ENCODE data around the gene RASSF5.

RASSF5 gene

DNA sequence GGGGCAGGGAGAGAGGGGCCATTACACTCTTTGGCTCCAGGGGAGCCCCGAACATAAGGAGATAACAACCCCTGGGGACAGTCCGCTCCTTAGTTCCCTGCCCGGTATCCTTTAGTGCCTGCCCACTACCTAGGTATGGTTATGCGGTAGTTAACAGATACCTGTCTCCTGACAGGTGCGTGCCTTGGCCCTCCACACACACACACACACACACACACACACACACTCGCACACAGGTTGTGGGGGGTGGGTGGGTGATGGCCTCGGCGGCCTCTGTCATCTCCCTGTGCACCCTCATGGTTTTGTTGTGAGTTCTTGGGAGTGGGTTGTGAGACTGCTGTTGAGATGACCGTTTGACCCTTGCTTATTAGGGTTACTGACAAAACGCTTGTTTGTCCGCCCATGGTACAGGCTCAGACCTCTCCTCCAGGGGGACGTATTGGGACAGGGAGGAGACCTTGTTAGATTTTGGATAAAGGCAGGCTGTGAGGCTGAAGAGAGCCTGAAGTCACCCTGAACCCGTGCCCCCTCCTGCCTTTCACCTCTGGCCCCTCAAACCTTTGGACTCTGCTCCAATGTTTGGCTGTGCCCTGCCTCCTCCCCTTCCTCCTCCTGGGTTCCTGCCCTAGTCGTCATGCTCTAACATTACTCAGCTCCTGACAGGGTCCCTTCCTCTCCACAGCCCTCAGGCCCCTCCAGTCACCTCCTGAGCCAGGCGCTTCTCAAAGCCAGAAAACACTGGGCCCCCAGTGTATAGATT is 979 bp downstream of the RASSF5 start:
- no peaks in the 10 kb centered on the region for H3K9me3 ChIP-seq (ENCODE audit: control insufficient read depth in 2 of 2, low read length in 2 of 2)
- H3K27me3 ChIP-seq (ENCODE audit: control insufficient read depth in 1 of 2, insufficient read depth in 2 of 2, low read length in 2 of 2) = peaks cover 29 to 45% of the 10 kb centered on the region in 2 donors
- H3K27ac ChIP-seq (ENCODE audit: low read length) = no peak overlapping the region
- H3K4me3 ChIP-seq (ENCODE audit: low read length in 2 of 2) = peak overlapping the region; percentile 23 to 73
- H3K4me1 ChIP-seq (ENCODE audit: control insufficient read depth, insufficient read depth, low read length) = peaks cover 19% of the 10 kb centered on the region
- no peaks in the 10 kb centered on the region for H3K36me3 ChIP-seq (ENCODE audit: control insufficient read depth in 2 of 2, insufficient read depth in 2 of 2, low read length in 2 of 2)
- H3K9ac ChIP-seq (ENCODE audit: low read length in 2 of 2) = no peak overlapping the region

DNA sequence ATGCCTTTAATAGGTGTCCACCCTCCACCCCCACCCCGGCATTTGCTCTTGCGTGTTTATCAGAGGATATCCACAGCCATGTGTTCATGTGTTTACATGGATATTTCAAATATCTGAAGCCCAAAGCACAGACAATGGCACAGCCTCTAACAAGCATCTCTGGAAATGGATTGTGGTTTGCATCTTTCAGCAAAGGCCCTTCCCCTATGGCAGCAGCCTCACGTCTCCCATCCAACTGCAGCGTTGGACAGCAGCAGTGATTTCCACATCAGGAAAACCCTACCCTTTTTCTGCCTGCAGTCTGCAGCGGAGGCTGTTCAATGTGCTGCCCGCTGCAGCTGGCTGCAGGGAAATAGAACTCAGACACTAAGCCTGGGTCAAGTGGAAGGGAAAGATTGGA is 1.6 kb downstream of the RASSF5 start:
- H3K27me3 ChIP-seq (ENCODE audit: control insufficient read depth in 1 of 2, insufficient read depth in 2 of 2, low read length in 2 of 2) = peaks cover 23 to 45% of the 10 kb centered on the region in 2 donors
- H3K9ac ChIP-seq (ENCODE audit: low read length in 2 of 2) = no peak overlapping the region
- no peaks in the 10 kb centered on the region for H3K9me3 ChIP-seq (ENCODE audit: control insufficient read depth in 2 of 2, low read length in 2 of 2)
- no peak overlapping the region for H3K27ac ChIP-seq (ENCODE audit: low read length)
- H3K4me3 ChIP-seq (ENCODE audit: low read length in 2 of 2) = no peak overlapping the region
- no peaks in the 10 kb centered on the region for H3K36me3 ChIP-seq (ENCODE audit: control insufficient read depth in 2 of 2, insufficient read depth in 2 of 2, low read length in 2 of 2)
- H3K4me1 ChIP-seq (ENCODE audit: control insufficient read depth, insufficient read depth, low read length) = peaks cover 25% of the 10 kb centered on the region

GRCh38 chr1:206509612-206510257 is 2.4 kb downstream of the RASSF5 start:
- no peaks in the 10 kb centered on the region for H3K36me3 ChIP-seq (ENCODE audit: control insufficient read depth in 2 of 2, insufficient read depth in 2 of 2, low read length in 2 of 2)
- H3K9ac ChIP-seq (ENCODE audit: low read length in 2 of 2) = no peak overlapping the region
- peaks cover 23 to 45% of the 10 kb centered on the region in 2 donors for H3K27me3 ChIP-seq (ENCODE audit: control insufficient read depth in 1 of 2, insufficient read depth in 2 of 2, low read length in 2 of 2)
- H3K9me3 ChIP-seq (ENCODE audit: control insufficient read depth in 2 of 2, low read length in 2 of 2) = no peaks in the 10 kb centered on the region
- no peak overlapping the region for H3K27ac ChIP-seq (ENCODE audit: low read length)
- no peak overlapping the region for H3K4me3 ChIP-seq (ENCODE audit: low read length in 2 of 2)
- peaks cover 29% of the 10 kb centered on the region for H3K4me1 ChIP-seq (ENCODE audit: control insufficient read depth, insufficient read depth, low read length)

DNA sequence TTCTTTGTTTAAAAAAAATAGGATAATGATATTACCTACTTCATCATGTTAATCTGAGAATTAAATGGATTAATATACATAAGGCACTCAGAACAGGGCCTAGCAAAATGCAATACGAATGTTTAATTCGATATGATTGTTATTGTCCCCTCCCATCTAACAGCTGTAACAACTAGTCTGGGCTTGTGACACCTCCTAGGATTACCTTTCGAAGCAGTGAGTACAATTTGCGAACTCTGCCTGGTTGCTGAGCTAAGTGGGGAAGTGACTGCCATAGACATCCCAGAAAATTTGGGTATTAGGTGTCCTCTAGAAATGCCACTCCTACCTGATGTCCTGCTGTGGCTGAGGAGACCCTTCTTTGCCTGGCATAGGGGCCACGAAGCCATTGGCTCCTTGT is 3.0 kb downstream of the RASSF5 start:
- Histone ChIP-seq H3K9ac (ENCODE audit: low read length in 2 of 2) (no peak overlapping the region), H3K9me3 (ENCODE audit: control insufficient read depth in 2 of 2, low read length in 2 of 2) (no peaks in the 10 kb centered on the region), H3K36me3 (ENCODE audit: control insufficient read depth in 2 of 2, insufficient read depth in 2 of 2, low read length in 2 of 2) (no peaks in the 10 kb centered on the region), H3K27me3 (ENCODE audit: control insufficient read depth in 1 of 2, insufficient read depth in 2 of 2, low read length in 2 of 2) (peaks cover 18 to 40% of the 10 kb centered on the region in 2 donors), H3K4me1 (ENCODE audit: control insufficient read depth, insufficient read depth, low read length) (peaks cover 29% of the 10 kb centered on the region), H3K4me3 (ENCODE audit: low read length in 2 of 2) (no peak overlapping the region), H3K27ac (ENCODE audit: low read length) (no peak overlapping the region)

- Histone ChIP-seq H3K36me3 (ENCODE audit: control insufficient read depth in 2 of 2, insufficient read depth in 2 of 2, low read length in 2 of 2) (no peaks in the 10 kb centered on the region), H3K4me3 (ENCODE audit: low read length in 2 of 2) (no peak overlapping the region), H3K27ac (ENCODE audit: low read length) (no peak overlapping the region), H3K27me3 (ENCODE audit: control insufficient read depth in 1 of 2, insufficient read depth in 2 of 2, low read length in 2 of 2) (peaks cover 14 to 30% of the 10 kb centered on the region in 2 donors), H3K9me3 (ENCODE audit: control insufficient read depth in 2 of 2, low read length in 2 of 2) (no peaks in the 10 kb centered on the region), H3K9ac (ENCODE audit: low read length in 2 of 2) (no peak overlapping the region), H3K4me1 (ENCODE audit: control insufficient read depth, insufficient read depth, low read length) (peaks cover 29% of the 10 kb centered on the region)
These were observed 4.2 kb downstream of the RASSF5 start for GRCh38 chr1:206511362-206512057.

DNA sequence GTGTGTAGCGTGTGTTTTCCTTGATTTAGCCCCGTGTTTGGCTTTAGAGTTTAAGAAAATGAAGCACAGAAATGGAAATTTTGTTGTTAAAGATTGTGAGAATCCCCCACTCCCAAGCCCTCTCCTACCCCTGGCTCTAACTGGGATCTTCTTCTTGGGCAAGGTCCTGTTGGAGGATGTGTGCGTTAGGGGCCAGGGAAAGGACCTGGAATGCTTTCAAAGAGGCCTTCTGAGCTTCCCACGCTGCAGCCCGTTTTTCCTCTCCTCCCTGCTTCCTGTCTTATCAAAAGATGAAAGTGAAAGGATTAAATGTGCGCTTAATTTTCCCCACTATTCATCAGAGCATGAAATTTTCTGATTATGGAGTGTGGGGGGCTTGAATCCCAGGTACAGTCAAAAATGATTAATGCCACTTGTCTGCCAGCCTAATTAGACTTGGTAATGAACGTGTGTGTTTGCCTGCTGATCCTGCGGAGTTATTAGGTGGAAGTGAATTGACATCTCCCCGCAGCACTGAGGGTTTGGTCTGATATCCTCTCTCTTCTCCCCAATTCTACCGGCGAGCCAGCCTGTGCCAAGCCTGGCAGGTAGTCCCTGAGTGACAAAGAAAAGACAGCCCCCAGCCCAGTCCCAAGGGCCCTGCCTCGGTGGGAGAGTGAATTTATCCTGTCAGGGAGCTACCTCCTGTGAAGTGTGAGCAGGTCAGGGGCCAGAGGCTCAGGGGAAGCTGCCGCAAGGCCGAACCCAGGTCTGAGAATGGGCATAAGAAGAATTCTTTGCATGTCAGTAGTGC is 4.9 kb downstream of the RASSF5 start:
- no peak overlapping the region for H3K4me3 ChIP-seq (ENCODE audit: low read length in 2 of 2)
- no peaks in the 10 kb centered on the region for H3K9me3 ChIP-seq (ENCODE audit: control insufficient read depth in 2 of 2, low read length in 2 of 2)
- no peaks in the 10 kb centered on the region for H3K36me3 ChIP-seq (ENCODE audit: control insufficient read depth in 2 of 2, insufficient read depth in 2 of 2, low read length in 2 of 2)
- peaks cover 11 to 23% of the 10 kb centered on the region in 2 donors for H3K27me3 ChIP-seq (ENCODE audit: control insufficient read depth in 1 of 2, insufficient read depth in 2 of 2, low read length in 2 of 2)
- H3K4me1 ChIP-seq (ENCODE audit: control insufficient read depth, insufficient read depth, low read length) = peaks cover 24% of the 10 kb centered on the region
- H3K27ac ChIP-seq (ENCODE audit: low read length) = no peak overlapping the region
- no peak overlapping the region for H3K9ac ChIP-seq (ENCODE audit: low read length in 2 of 2)

- peaks cover 20% of the 10 kb centered on the region for H3K4me1 ChIP-seq (ENCODE audit: control insufficient read depth, insufficient read depth, low read length)
- peaks cover 11 to 18% of the 10 kb centered on the region in 2 donors for H3K27me3 ChIP-seq (ENCODE audit: control insufficient read depth in 1 of 2, insufficient read depth in 2 of 2, low read length in 2 of 2)
- no peak overlapping the region for H3K4me3 ChIP-seq (ENCODE audit: low read length in 2 of 2)
- no peak overlapping the region for H3K27ac ChIP-seq (ENCODE audit: low read length)
- no peak overlapping the region for H3K9ac ChIP-seq (ENCODE audit: low read length in 2 of 2)
- no peaks in the 10 kb centered on the region for H3K9me3 ChIP-seq (ENCODE audit: control insufficient read depth in 2 of 2, low read length in 2 of 2)
- no peaks in the 10 kb centered on the region for H3K36me3 ChIP-seq (ENCODE audit: control insufficient read depth in 2 of 2, insufficient read depth in 2 of 2, low read length in 2 of 2)
These were observed 5.5 kb downstream of the RASSF5 start for GRCh38 chr1:206512851-206513180.

- Histone ChIP-seq H3K27ac (ENCODE audit: low read length) (no peak overlapping the region), H3K27me3 (ENCODE audit: control insufficient read depth in 1 of 2, insufficient read depth in 2 of 2, low read length in 2 of 2) (peaks cover 7 to 11% of the 10 kb centered on the region in 2 donors), H3K9me3 (ENCODE audit: control insufficient read depth in 2 of 2, low read length in 2 of 2) (no peaks in the 10 kb centered on the region), H3K9ac (ENCODE audit: low read length in 2 of 2) (no peak overlapping the region), H3K36me3 (ENCODE audit: control insufficient read depth in 2 of 2, insufficient read depth in 2 of 2, low read length in 2 of 2) (no peaks in the 10 kb centered on the region), H3K4me1 (ENCODE audit: control insufficient read depth, insufficient read depth, low read length) (peaks cover 14% of the 10 kb centered on the region), H3K4me3 (ENCODE audit: low read length in 2 of 2) (no peak overlapping the region)
These were observed 6.2 kb downstream of the RASSF5 start for GRCh38 chr1:206513312-206514111.

- Histone ChIP-seq H3K9me3 (ENCODE audit: control insufficient read depth in 2 of 2, low read length in 2 of 2) (no peaks in the 10 kb centered on the region), H3K4me3 (ENCODE audit: low read length in 2 of 2) (no peak overlapping the region), H3K9ac (ENCODE audit: low read length in 2 of 2) (no peak overlapping the region), H3K36me3 (ENCODE audit: control insufficient read depth in 2 of 2, insufficient read depth in 2 of 2, low read length in 2 of 2) (no peaks in the 10 kb centered on the region), H3K4me1 (ENCODE audit: control insufficient read depth, insufficient read depth, low read length) (peaks cover 13% of the 10 kb centered on the region), H3K27me3 (ENCODE audit: control insufficient read depth in 1 of 2, insufficient read depth in 2 of 2, low read length in 2 of 2) (peaks cover 2 to 5% of the 10 kb centered on the region in 2 donors), H3K27ac (ENCODE audit: low read length) (no peak overlapping the region)
These were observed 7.6 kb downstream of the RASSF5 start for GRCh38 chr1:206514813-206515387.

- no peaks in the 10 kb centered on the region for H3K36me3 ChIP-seq (ENCODE audit: control insufficient read depth in 2 of 2, insufficient read depth in 2 of 2, low read length in 2 of 2)
- peaks cover 13% of the 10 kb centered on the region for H3K4me1 ChIP-seq (ENCODE audit: control insufficient read depth, insufficient read depth, low read length)
- no peaks in the 10 kb centered on the region for H3K9me3 ChIP-seq (ENCODE audit: control insufficient read depth in 2 of 2, low read length in 2 of 2)
- no peak overlapping the region for H3K27ac ChIP-seq (ENCODE audit: low read length)
- H3K9ac ChIP-seq (ENCODE audit: low read length in 2 of 2) = no peak overlapping the region
- H3K27me3 ChIP-seq (ENCODE audit: control insufficient read depth in 1 of 2, insufficient read depth in 2 of 2, low read length in 2 of 2) = no peaks in the 10 kb centered on the region
- no peak overlapping the region for H3K4me3 ChIP-seq (ENCODE audit: low read length in 2 of 2)
These were observed 9.3 kb downstream of the RASSF5 start for GRCh38 chr1:206516728-206516990.

Measured in stomach smooth muscle (tissue), 2 donors.